ES-I3 (cell line): Measurements from ENCODE around the gene RNF150.

ENCODE experiments used
- H3K36me3 ChIP-seq: 2 replicates; pipeline ENCODE4 v1.6.1; 2013; ENCODE audit warnings: mild to moderate bottlenecking, low read length, control low read depth, moderate library complexity; ENCODE audit not compliant: insufficient read depth
- H3K4me1 ChIP-seq: 2 replicates; pipeline ENCODE4 v1.6.1; 2013; ENCODE audit warnings: mild to moderate bottlenecking, control low read depth, low read length; ENCODE audit not compliant: insufficient read depth
- H3K9ac ChIP-seq: 2 replicates; pipeline ENCODE4 v1.6.1; 2013; ENCODE audit warnings: low read depth, mild to moderate bottlenecking, low read length, moderate library complexity
- H3K9me3 ChIP-seq: 2 replicates; pipeline ENCODE4 v1.6.1; 2013; ENCODE audit warnings: mild to moderate bottlenecking, low read length, moderate library complexity; ENCODE audit not compliant: control insufficient read depth, insufficient read depth

Gene RNF150

GRCh38 chr4:141013899-141014298 lies 119.4 kb downstream of the RNF150 start:
- Histone ChIP-seq H3K9me3 (no peaks in the 10 kb centered on the region), H3K36me3 (no peaks in the 10 kb centered on the region), H3K4me1 (no peaks in the 10 kb centered on the region), H3K9ac (no peak overlapping the region)

GRCh38 chr4:141011901-141012315 lies 121.4 kb downstream of the RNF150 start:
- H3K9ac ChIP-seq: no peak overlapping the region
- H3K4me1 ChIP-seq: no peaks in the 10 kb centered on the region
- H3K36me3 ChIP-seq: no peaks in the 10 kb centered on the region
- H3K9me3 ChIP-seq: no peaks in the 10 kb centered on the region

- no peak overlapping the region for H3K9ac ChIP-seq
- no peaks in the 10 kb centered on the region for H3K36me3 ChIP-seq
- no peaks in the 10 kb centered on the region for H3K9me3 ChIP-seq
- no peaks in the 10 kb centered on the region for H3K4me1 ChIP-seq
Measured at GRCh38 chr4:141009931-141010330, 123.3 kb downstream of the RNF150 start.

GRCh38 chr4:141009129-141009528 lies 124.1 kb downstream of the RNF150 start:
- no peaks in the 10 kb centered on the region for H3K36me3 ChIP-seq
- no peaks in the 10 kb centered on the region for H3K9me3 ChIP-seq
- no peak overlapping the region for H3K9ac ChIP-seq
- no peaks in the 10 kb centered on the region for H3K4me1 ChIP-seq

- Histone ChIP-seq H3K36me3 (no peaks in the 10 kb centered on the region), H3K9ac (no peak overlapping the region), H3K4me1 (no peaks in the 10 kb centered on the region), H3K9me3 (no peaks in the 10 kb centered on the region)
Measured at GRCh38 chr4:141006242-141006802, 126.9 kb downstream of the RNF150 start.

- no peaks in the 10 kb centered on the region for H3K36me3 ChIP-seq
- H3K9ac ChIP-seq: no peak overlapping the region
- no peaks in the 10 kb centered on the region for H3K9me3 ChIP-seq
- no peaks in the 10 kb centered on the region for H3K4me1 ChIP-seq
Measured at GRCh38 chr4:141004823-141005222, 128.4 kb downstream of the RNF150 start.

GRCh38 chr4:141003193-141003592 lies 130.1 kb downstream of the RNF150 start:
- Histone ChIP-seq H3K36me3 (no peaks in the 10 kb centered on the region), H3K9ac (no peak overlapping the region), H3K9me3 (no peaks in the 10 kb centered on the region), H3K4me1 (no peaks in the 10 kb centered on the region)

- H3K9ac ChIP-seq: no peak overlapping the region
- no peaks in the 10 kb centered on the region for H3K36me3 ChIP-seq
- no peaks in the 10 kb centered on the region for H3K9me3 ChIP-seq
- no peaks in the 10 kb centered on the region for H3K4me1 ChIP-seq
Measured at GRCh38 chr4:141002323-141002805, 130.9 kb downstream of the RNF150 start.

GRCh38 chr4:140996766-140997165 lies 136.5 kb downstream of the RNF150 start:
- Histone ChIP-seq H3K36me3 (no peaks in the 10 kb centered on the region), H3K9ac (no peak overlapping the region), H3K9me3 (no peaks in the 10 kb centered on the region; the same call in 1 of the 2 replicates), H3K4me1 (no peaks in the 10 kb centered on the region)

GRCh38 chr4:140995058-140995457 lies 138.2 kb downstream of the RNF150 start:
- Histone ChIP-seq H3K36me3 (no peaks in the 10 kb centered on the region), H3K4me1 (no peaks in the 10 kb centered on the region), H3K9ac (no peak overlapping the region), H3K9me3 (no peaks in the 10 kb centered on the region; the same call in 1 of the 2 replicates)

GRCh38 chr4:140994015-140994414 lies 139.3 kb downstream of the RNF150 start:
- H3K4me1 ChIP-seq: no peaks in the 10 kb centered on the region
- no peaks in the 10 kb centered on the region for H3K36me3 ChIP-seq
- no peaks in the 10 kb centered on the region; the same call in 1 of the 2 replicates for H3K9me3 ChIP-seq
- no peak overlapping the region for H3K9ac ChIP-seq

- no peaks in the 10 kb centered on the region; the same call in 1 of the 2 replicates for H3K9me3 ChIP-seq
- no peaks in the 10 kb centered on the region for H3K4me1 ChIP-seq
- no peak overlapping the region for H3K9ac ChIP-seq
- H3K36me3 ChIP-seq: no peaks in the 10 kb centered on the region
Measured at GRCh38 chr4:140993370-140993769, 139.9 kb downstream of the RNF150 start.

GRCh38 chr4:140989944-140990343 lies 143.3 kb downstream of the RNF150 start:
- H3K4me1 ChIP-seq: no peaks in the 10 kb centered on the region
- H3K36me3 ChIP-seq: no peaks in the 10 kb centered on the region
- no peak overlapping the region for H3K9ac ChIP-seq

GRCh38 chr4:140986045-140986444 lies 147.2 kb downstream of the RNF150 start:
- H3K9me3 ChIP-seq: no peaks in the 10 kb centered on the region
- H3K36me3 ChIP-seq: no peaks in the 10 kb centered on the region
- no peak overlapping the region for H3K9ac ChIP-seq
- no peaks in the 10 kb centered on the region for H3K4me1 ChIP-seq

More at GRCh38 chr4:140989944-140990343, 143.3 kb downstream of the RNF150 start:
- H3K9me3 ChIP-seq: no peaks in the 10 kb centered on the region; the same call in 1 of the 2 replicates

GRCh38 chr4:140982613-140983340 lies 150.5 kb downstream of the RNF150 start:
- no peak overlapping the region for H3K9ac ChIP-seq
- H3K4me1 ChIP-seq: no peaks in the 10 kb centered on the region
- H3K36me3 ChIP-seq: no peaks in the 10 kb centered on the region
- no peaks in the 10 kb centered on the region for H3K9me3 ChIP-seq
